ENCODE results near the gene BCL2.

The BCL2 gene

DNA sequence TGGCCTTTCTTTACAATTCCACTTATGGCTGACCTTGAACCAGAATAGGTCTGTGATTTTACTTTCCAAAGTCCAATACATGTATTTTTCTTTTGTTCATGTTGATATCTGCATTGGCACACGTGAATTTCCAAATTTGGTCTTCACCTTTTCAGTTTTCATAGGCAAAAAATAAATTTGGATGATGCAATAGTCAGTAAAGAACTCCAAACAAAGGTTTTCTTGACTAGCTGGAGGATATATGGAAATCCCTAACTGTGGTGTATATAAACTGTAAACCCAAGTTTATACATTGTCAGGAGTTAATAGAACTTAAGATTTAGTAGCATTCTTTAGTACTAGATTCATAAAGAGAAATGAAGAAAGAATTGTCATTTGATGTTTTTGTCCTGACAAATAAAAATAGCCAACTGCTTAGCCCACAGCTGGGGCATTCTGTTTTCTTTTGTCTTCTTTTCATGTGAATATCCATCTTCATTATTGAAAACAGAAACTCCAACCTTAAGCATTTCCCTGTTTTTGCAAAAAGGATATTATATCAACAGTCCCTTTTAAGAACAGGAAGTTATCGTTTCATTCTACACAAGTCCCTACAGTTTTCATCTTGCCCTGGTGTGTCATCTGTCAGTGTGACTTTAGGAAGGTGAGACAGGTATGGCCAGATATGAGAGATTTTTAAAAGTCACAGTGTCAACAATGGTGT lies 132.9 kb downstream of the BCL2 start:
- DNase-seq (ENCODE audit: low spot score), result no peak
- no peak for FAIRE-seq

DNA sequence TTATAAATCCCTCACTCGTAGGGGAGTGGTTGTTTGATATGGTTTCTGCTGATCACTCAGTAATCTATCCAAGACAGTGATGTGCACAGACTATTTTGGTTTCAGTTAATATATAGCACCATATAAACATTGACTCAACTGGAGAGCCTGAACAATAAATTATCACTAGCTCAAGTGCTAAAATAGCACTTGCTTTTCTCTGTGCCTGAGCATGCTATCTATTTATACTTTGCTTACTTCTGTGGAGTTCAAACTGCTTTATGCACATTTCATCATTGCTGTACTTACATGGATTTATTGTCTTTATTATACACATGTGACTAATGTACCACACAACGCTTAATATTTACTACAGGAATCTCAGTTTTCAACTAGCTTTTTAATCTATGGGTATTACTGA lies 133.6 kb downstream of the BCL2 start:
- no peak for FAIRE-seq

DNA sequence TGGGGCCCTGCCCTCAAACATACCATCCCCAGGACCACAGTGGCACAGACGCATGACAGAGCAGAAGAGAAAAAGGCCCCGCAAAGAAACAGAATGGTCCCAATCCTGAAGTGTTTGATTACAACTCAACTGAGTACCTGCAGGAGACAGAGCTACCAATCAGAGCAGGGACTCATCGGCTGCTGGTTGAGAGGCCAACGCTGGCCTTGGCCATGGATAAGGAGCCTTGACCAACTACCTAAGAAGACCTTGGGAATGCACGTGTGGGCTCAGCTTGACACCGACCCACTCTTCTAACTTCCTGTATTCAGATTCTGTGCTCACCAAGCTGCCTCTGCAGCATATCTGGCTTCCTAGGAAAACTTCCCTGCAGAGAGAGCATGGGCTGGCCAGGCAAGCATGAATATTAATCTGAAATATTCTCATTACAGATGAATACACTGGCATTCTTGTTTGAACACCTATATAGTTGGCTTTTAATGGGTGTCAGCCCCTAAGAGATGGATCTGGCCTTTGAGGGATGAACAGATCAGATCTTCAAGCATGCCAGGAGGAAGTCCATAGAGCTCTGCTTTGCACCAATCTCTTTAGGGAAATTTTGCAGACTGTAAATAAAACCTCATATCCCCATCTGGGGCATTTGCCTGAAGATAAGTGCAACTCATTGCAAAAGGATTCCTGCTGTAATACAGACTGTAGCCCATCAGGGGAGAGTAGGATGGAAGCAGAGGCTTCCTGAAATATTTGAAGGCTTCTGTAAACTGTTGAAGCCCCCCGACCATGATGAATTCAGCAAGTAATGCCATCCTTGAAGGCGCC lies 135.4 kb downstream of the BCL2 start:
- no peak for FAIRE-seq
- DNase-seq (ENCODE audit: low spot score), result no peak

More for the DNA sequence above, 133.6 kb downstream of the BCL2 start:
- no peak for DNase-seq (ENCODE audit: low spot score)

DNA sequence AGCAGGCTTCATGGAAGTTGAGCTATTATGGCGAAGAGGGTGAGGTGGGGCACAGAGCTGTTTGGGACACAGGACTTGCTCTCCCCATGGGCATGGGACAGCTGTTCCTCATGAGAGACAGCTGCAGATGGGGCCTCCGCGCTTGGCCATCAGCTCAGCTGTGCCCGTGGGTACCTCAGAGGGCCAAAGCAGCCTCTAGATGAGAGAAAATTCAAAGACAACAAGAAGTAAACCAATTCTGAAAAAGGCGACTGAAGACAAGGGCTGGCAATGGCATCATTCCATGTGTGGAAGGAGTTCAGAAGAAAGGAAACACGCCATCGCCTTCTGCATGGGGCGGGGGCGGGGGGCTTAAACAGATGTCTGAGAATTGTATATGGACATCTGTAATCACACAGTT lies 136.2 kb downstream of the BCL2 start:
- FAIRE-seq (no peak), DNase-seq (ENCODE audit: low spot score) (no peak)

DNA sequence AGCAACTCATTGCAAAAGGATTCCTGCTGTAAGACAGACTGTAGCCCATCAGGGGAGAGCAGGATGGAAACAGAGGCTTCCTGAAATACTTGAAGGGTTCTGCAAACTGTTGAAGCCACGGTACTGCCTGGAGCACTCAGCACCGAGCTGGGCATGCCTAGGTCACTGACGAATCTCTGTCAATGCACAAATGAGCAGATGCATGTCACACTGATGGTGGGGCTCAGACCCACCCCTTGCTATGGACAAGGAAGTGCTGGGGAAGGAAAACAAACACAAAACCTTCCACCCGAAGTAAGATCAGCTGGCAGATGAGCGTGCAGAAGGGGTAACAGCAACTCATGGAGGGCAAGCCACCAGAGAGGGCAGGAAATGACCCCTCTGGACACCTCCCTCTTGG lies 136.7 kb downstream of the BCL2 start:
- FAIRE-seq (no peak), DNase-seq (ENCODE audit: low spot score) (no peak)

DNA sequence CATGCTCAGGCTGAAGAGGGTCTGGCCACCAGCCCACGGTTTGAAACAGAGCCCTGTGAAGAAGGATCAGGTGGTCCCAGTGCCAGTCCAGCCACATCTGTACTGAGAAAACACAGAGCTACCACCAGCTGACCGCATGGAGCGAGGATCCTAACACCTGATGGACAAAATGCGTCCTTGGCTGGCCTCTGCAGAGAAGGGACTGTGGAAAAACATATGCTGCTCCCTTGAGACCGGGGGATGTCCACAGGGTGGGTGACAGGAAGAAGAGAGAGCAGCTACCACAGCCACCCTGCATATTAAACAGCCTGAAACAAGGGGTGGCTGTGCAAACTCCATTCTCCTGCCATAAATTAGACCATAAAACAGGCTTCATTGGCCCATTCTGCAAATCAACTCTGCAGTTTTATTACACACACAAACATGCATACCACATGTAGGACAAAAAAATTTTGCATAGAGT lies 137.2 kb downstream of the BCL2 start:
- no peak for FAIRE-seq
- no peak for DNase-seq (ENCODE audit: low spot score)

DNA sequence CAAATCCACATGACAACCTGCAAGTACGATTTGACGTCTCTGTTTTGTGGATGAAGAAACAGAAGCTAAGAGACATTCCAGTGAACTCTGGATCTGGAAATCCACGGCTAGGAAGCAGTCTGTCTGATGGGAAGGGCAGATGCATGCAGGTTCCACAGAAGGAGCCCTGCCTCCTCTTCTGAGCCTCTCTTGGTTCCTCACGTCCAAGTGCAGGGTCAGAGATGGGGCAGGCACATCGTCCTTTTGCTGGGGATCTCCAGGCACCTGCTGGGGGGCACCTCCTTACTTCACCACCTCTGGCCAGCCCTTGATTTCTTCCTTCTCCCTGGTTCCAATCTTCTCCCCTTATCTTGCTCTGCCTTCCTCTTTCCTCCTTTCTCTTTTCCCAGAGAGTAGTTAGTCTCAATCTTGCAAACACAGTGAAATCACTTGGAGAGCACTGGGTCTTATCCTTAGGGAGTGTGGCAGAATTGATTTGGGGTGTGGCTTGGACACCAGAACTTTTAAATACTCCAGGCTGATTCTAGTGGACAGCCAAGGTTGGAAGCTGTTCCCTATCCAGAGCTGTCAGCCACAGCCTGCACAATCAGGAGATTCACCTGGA lies 137.8 kb downstream of the BCL2 start:
- no peak for FAIRE-seq
- no peak for DNase-seq (ENCODE audit: low spot score)

DNA sequence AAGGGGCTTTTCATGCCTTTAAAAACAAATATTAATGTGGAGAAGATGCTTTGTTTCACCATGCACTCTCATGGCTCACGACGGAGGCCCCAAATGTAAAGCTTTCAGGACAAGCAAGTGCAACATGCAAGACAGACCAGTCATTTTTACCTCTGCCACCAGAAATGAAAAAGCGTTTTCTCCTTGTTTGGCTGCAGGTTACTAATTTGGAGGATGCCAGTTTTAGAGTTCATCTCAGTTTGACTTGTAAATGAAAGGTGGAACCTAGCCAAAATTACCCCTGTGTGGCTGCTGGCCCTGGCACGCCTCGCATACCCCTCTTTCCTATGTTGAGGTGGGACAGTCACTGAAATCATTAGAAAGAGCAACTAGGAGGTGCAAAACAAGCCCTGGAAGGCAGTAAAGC lies 138.6 kb downstream of the BCL2 start:
- no peak for DNase-seq (ENCODE audit: low spot score)
- FAIRE-seq, result no peak

DNA sequence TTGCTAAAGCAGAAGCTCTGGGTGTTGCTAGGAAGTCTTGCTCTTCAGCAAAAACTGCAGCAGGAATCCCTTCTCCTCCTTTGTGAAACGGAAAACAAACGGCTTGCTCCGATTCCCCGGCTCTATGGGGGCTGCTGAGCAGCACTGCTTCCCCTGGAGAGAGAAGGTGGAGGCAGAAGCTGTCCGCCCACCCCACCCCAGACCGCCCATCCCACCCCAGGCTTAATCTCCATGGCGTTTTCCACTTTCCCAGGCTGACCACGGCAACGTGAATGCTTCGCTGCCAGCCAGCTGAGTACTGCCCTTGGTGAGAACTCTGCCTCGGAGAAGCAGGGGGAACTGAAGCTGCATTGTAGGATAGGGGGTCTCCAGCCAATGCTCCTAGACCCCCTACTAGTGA lies 139.2 kb downstream of the BCL2 start:
- FAIRE-seq, result no peak
- no peak for DNase-seq (ENCODE audit: low spot score)

DNA sequence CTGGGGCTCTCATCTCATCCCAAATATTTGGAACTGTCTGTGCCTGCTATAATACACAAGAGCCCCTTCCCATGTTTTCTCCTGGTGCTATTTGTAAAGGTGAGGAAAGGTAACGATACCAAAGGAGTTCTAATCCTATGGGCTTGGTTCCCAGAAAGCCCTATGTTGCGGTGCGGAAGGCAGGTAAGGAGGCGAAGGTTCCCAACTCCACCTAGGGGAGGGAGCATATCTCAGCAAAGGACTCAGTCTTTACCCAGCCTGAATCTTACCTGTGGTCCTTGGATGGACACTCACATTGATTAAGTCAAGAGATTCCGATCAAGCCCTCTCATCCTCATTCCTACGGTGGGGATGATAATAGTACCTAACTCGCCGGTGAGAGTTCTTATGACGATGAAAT lies 140.1 kb downstream of the BCL2 start:
- no peak for FAIRE-seq
- DNase-seq (ENCODE audit: low spot score), result no peak

DNA sequence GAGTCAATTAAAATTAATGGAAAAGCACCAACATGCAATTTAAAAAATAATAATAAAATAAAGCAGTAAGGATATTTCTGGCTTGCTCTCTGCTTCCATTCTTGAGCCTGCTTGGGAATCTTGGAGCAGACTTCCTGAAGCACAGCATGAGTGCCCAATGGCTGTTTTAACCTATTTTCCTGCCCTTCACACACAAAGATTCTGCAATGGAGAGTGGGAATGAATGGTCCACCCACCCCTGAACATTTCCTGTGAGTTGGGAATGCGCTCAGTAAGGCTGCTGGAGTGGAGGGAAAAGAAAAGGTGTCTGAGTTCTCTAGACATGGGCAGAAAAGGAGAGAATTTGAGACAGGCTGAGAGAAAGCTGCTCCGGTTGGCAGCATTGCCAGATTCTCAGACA lies 140.6 kb downstream of the BCL2 start:
- no peak for FAIRE-seq
- DNase-seq (ENCODE audit: low spot score), result no peak

DNA sequence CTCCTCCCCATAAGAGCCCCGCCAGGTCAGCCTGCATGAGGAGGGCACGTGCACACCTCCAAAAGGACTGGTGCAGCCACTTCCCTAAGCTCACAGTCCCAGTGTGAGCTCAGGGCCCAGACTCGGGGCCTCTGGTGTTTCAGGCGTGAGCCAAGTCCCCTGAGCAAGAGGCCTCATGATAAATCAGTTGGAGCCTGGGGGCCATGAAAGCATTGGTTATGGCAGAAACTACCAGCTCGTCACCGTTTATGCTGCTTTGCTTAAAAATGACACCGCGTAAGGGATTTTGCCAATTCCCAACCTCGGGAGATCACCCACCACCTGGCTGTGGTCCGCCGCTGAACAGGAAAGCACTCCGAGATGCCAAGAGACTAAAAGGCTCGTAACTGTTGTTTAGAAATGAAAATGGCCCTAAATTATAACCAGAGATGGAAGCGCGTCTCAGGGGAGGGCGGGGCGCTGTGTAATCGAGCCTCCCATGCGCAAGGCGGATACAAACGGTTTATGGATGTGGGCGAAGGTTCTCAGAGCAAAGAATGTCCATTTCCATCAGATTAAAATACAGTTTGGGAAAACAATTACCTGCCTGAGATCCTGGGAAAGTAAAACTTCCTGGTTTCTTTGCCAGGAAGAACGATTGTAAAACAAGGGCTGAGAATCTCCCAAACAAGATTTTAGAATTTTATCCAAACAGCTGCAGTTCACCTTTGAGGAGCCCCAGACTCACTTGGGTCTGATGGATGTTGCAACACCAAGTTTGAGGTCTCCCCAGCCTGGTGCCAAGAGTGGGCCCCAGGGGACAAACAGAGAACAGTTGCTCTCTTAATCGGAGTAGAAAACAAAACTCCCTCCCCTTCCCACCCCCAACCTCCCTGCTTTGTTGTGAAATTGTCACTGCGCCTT lies 141.4 kb downstream of the BCL2 start:
- DNase-seq (ENCODE audit: low spot score), result no peak
- no peak for FAIRE-seq

DNA sequence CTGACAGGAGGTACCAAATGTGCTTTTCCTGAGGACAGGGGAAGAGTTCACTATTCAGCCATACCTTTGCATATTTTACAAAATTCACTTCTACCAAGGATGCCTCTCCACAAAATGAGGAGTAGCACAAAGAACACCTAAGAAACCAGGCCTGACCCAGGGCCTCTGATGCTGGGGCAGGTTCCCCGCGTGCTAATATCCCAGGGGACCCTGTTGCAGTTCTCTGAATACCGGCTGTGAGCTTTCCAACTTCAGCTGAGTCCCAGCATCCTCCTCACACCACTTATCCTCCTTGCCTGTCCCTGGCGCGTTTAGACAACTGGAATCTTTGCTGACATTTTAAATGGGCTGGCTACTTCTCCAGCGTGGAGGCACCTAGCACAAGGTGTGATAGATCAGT lies 142.3 kb downstream of the BCL2 start:
- no peak for DNase-seq (ENCODE audit: low spot score)
- FAIRE-seq, result no peak

DNA sequence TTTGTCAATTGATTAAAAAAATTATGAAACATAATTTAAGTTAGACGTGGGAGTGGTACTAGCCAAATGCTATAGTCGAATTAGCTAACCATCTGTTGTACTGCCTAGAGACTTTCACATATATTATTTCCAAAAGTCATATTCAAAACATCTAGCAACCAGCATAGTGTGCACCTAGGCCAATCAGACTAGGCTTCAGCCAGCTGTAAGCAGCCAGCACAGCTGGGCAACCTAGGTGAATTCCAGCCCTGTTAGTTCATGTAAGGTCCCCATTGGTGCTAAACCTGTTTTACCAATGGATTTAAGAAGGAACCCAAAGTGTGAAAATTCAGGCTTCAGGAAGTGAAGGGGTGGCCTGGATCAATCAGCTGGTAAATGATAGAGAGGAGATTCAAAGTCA lies 144.3 kb downstream of the BCL2 start:
- DNase-seq (ENCODE audit: low spot score) (no peak), FAIRE-seq (no peak)

DNA sequence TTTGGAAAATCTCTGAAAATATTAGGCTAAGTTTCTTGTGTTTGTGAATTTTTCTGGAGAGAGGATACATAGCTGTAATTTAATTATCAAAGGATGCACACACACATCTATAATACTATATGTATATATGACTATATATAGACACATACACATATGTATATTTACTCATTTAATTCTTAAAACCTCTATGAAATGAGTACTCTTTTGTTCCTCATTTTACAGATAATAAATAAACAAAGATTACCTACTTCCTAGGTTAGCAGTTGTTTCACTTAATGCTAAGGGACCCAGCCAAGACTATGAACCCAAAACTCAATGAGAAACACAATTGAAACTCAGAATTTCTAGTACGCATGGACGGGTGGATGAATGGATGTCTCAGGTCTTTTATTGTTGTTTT lies 145.6 kb downstream of the BCL2 start:
- FAIRE-seq, result no peak

DNA sequence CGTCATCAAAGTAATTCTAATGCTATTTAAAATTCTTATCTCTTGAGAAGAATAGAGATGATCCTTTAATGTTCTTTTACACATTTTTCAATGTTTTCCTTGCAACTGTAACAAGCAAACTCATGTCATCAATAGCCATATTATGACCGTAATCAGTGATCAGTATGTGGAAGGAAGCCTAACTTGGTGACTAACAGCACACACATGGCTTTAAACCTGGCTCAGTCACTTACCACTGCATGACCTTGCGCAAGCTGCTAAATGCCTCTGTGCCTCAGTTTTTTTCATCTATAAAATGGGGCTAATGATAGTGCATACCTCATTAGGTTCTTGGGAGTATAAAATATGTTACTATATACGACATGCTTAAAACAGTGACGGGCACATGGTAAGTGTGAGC lies 149.7 kb downstream of the BCL2 start:
- FAIRE-seq, result no peak
- DNase-seq (ENCODE audit: low spot score), result no peak

More for the DNA sequence above, 145.6 kb downstream of the BCL2 start:
- no peak for DNase-seq (ENCODE audit: low spot score)

DNA sequence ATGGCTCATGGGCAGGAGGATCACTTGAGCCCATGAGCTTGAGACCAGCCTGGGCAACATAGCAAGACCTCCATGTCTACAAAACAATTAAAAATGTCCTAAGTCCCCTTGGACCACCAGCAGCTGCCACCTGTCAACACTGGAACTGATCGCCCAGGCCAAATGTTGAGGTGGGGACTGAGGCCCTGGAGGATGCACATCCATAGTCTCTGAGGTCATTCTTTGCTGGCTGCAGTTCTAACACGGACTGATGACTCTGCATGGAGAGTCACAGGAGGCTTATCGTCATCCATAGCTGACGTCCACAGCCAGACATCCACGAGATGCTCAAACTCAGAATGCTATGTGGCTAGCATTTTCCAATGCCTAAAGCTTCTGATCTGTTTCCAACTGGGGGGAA lies 151.3 kb downstream of the BCL2 start:
- DNase-seq (ENCODE audit: low spot score), result no peak
- FAIRE-seq, result no peak

DNA sequence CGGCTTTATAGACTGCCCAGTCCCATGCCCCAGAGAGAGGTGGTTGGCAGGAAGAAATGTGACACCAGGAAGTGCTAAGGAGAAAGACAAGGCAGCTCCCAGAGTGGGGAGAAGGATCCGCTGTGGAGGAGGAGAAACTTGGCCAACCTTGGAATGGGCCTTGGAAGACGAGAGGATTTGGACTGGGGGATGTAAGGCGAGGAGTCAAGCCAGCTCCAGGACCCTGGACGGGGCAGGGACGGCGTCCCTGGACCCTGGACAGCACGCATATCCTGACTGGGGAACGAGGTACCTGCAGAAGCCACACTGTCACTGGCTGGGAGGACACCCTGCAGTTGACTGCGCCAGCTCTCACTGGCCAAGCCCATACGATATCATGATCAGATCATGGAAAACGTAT lies 153.4 kb downstream of the BCL2 start:
- no peak for FAIRE-seq
- no peak for DNase-seq (ENCODE audit: low spot score)

DNA sequence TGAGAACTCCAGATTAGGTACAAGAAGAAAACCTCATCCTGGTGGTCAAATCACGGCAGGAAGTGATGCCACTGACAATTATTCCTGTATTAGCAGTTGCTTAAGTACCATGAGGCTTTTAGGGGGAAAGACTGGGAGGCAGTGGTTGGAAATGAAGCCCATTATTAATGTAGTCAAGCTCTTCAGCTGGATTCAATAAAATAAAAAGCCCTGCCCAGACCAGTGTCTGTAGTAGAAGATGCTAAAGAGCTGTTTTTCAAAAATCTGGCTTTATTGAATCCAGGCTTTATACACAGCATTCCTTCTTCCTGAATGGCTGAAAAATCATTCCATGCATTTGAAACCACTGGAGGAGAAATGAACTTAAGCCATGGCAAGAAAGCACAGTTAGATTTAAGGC lies 155.2 kb downstream of the BCL2 start:
- DNase-seq (ENCODE audit: low spot score) (no peak), FAIRE-seq (no peak)

DNA sequence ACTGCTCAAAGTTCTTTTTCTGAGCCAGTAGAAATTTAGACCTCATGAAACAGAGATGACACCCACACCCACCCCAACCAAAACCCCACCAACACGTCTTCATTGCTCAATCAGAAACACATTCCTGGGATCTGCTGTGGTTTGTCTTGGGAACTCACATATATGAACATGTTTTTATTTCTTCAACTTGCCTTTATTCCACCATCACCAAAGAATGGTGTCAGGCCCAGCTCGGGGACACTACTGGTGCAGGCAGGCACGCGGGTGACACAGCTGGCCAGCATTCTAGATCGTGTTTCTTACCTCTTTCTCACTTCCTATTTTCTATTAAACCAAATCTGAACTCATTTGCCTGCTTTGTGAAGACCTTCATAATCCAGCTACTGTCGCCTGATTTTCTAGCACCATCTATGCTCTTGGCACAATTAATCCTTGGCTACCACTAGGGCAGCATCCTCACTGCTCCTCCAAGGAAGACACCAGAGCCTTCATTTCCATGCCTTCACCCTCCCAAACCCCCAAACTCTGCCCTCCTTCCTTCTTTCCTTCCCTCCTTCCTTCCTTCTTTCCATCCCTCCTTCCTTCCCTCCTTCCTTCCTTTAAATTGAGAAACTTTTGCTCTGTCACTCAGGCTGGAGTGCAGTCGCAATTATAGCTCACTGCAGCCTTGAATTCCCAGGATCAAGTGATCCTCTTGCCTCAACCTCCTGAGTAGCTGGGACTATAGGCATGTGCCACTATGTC lies 157.1 kb downstream of the BCL2 start:
- FAIRE-seq (no peak), DNase-seq (ENCODE audit: low spot score) (no peak)

DNA sequence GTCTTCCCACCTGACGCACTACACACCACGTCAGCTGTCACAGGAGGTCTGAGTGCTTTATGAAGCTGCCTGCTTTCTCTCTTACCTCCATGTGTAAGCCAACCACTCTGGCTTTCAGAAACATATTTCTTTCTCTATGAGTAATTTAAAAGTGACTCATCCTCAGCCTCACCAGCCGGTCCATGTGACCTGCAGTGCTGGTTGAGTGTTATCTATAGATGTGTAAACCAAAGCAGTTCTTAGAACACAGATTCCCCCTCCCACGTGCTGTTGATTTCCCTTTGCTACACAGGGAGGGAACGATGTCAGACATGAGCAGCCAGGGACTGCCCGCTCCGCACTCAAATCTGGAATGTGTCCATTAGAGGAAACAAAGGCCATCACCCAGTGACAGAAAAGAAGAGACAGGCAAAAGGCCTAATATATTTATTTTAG lies 157.8 kb downstream of the BCL2 start:
- no peak for FAIRE-seq

More for the DNA sequence above, 157.8 kb downstream of the BCL2 start:
- peak; percentile 75 for DNase-seq (ENCODE audit: low spot score)
